ENCODE measurements around the gene TSSK1B.
"Not testable (repeated sequence)": the region's sequence is repeated elsewhere in the genome, so short reads cannot be mapped to it uniquely, and the experiment has no call there.

Gene TSSK1B

GRCh38 chr5:113434889-113435288 lies at the start of gene TSSK1B:
TSS of gene TSSK1B (minus strand) at chr5:113434989. CDS start at chr5:113434839, 150 bp downstream.
- no peak for DNase-seq (ENCODE audit: low read depth)

- DNase-seq (ENCODE audit: low read depth) = peak; percentile 12
Observed at GRCh38 chr5:113480243-113480642, 45.5 kb upstream of the TSSK1B start.

GRCh38 chr5:113478691-113479090 lies 43.9 kb upstream of the TSSK1B start:
- no peak for DNase-seq (ENCODE audit: low read depth)

- no peak for DNase-seq (ENCODE audit: low read depth)
Observed at GRCh38 chr5:113474100-113474728, 39.4 kb upstream of the TSSK1B start.

- DNase-seq (ENCODE audit: low read depth) = no peak
Observed at GRCh38 chr5:113463032-113463431, 28.2 kb upstream of the TSSK1B start.

- DNase-seq (ENCODE audit: low read depth) = not testable (repeated sequence)
Observed at GRCh38 chr5:113457106-113457505, 22.3 kb upstream of the TSSK1B start.

- DNase-seq (ENCODE audit: low read depth) = no peak
Observed at GRCh38 chr5:113452941-113453340, 18.2 kb upstream of the TSSK1B start.

- DNase-seq (ENCODE audit: low read depth) = no peak
Observed at GRCh38 chr5:113451797-113452196, 17.0 kb upstream of the TSSK1B start.

- DNase-seq (ENCODE audit: low read depth) = no peak
Observed at GRCh38 chr5:113450929-113451328, 16.1 kb upstream of the TSSK1B start.

GRCh38 chr5:113450462-113450861 lies 15.7 kb upstream of the TSSK1B start:
- peak; percentile 6 for DNase-seq (ENCODE audit: low read depth)

GRCh38 chr5:113448252-113448651 lies 13.5 kb upstream of the TSSK1B start:
- no peak for DNase-seq (ENCODE audit: low read depth)

GRCh38 chr5:113447498-113448050 lies 12.8 kb upstream of the TSSK1B start:
- no peak for DNase-seq (ENCODE audit: low read depth)

- no peak for DNase-seq (ENCODE audit: low read depth)
Observed at GRCh38 chr5:113446358-113446927, 11.7 kb upstream of the TSSK1B start.

- DNase-seq (ENCODE audit: low read depth) = no peak
Observed at GRCh38 chr5:113437111-113437510, 2.3 kb upstream of the TSSK1B start.

GRCh38 chr5:113435575-113435974 lies 786 bp upstream of the TSSK1B start:
- no peak for DNase-seq (ENCODE audit: low read depth)

GRCh38 chr5:113433862-113434612 lies 752 bp downstream of the TSSK1B start:
- DNase-seq (ENCODE audit: low read depth) = no peak

GRCh38 chr5:113433071-113433470 lies 1.7 kb downstream of the TSSK1B start:
- DNase-seq (ENCODE audit: low read depth) = no peak

- DNase-seq (ENCODE audit: low read depth) = no peak
Observed at GRCh38 chr5:113427871-113428574, 6.8 kb downstream of the TSSK1B start.

- no peak for DNase-seq (ENCODE audit: low read depth)
Observed at GRCh38 chr5:113425909-113426308, 8.9 kb downstream of the TSSK1B start.

GRCh38 chr5:113421693-113422092 lies 13.1 kb downstream of the TSSK1B start:
- no peak for DNase-seq (ENCODE audit: low read depth)

GRCh38 chr5:113405530-113405929 lies 29.3 kb downstream of the TSSK1B start:
- DNase-seq (ENCODE audit: low read depth) = no peak

GRCh38 chr5:113404269-113404668 lies 30.5 kb downstream of the TSSK1B start:
- no peak for DNase-seq (ENCODE audit: low read depth)

Data from iris pigment epithelial cell (primary cell).